WTC11 (cell line): ENCODE data around the gene DLG5. TPM values are rescaled to one million over a fixed set of nuclear protein-coding genes. Genes with fewer than 3 reads are reported as not detected.

Source experiments
- ATAC-seq: fragments of 200-7000 bp; cut with Tn5 transposase; 2 replicates; pipeline ENCODE4 v1.10.0; 2021; ENCODE audit warnings: mild to moderate bottlenecking, moderate library complexity
- CTCF ChIA-PET: fragments of 300-600 bp; sonication (Branson Sonifier 250); formaldehyde crosslinking; loops from one replicate; lab custom pipeline; 2021; ENCODE audit warnings: antibody characterized with exemption; lab: Charles Lee
- POLR2A ChIA-PET: fragments of 350-600 bp; sonication (Branson Sonifier 250); formaldehyde crosslinking; loops from one replicate; lab custom pipeline; 2021; ENCODE audit warnings: antibody characterized with exemption; lab: Charles Lee
- DNase-seq: peaks from one replicate; pipeline ENCODE4 v3.0.0; 2021; ENCODE audit warnings: low spot score
- H3K27ac Mint-ChIP-seq: 2 replicates; pipeline ENCODE4 v1.8.0; 2021; ENCODE audit warnings: mixed read lengths
- H3K27me3 Mint-ChIP-seq: 2 replicates; pipeline ENCODE4 v1.8.0; 2021; ENCODE audit warnings: low read depth, mild to moderate bottlenecking, moderate library complexity, mixed read lengths
- H3K36me3 Mint-ChIP-seq: 2 replicates; pipeline ENCODE4 v1.8.0; 2021; ENCODE audit warnings: mixed read lengths
- H3K4me1 Mint-ChIP-seq: 2 replicates; pipeline ENCODE4 v1.8.0; 2022; ENCODE audit warnings: mixed read lengths
- H3K4me3 Mint-ChIP-seq: 2 replicates; pipeline ENCODE4 v1.8.0; 2021; ENCODE audit warnings: mild to moderate bottlenecking, moderate library complexity, mixed read lengths
- H3K9me3 Mint-ChIP-seq: 2 replicates; pipeline ENCODE4 v1.8.0; 2021; ENCODE audit warnings: mixed read lengths
- HMGXB4 ChIP-seq: sonication (generic); formaldehyde crosslinking; IDR thresholded peaks from 2 replicates; pipeline ENCODE4 v1.8.1; 2023; ENCODE audit warnings: mild to moderate bottlenecking, moderate library complexity, missing genetic modification reagents
- MLX ChIP-seq: sonication (generic); formaldehyde crosslinking; IDR thresholded peaks from 2 replicates; pipeline ENCODE4 v1.8.1; 2023; ENCODE audit warnings: mild to moderate bottlenecking, missing genetic modification reagents, moderate library complexity
- RELA ChIP-seq: sonication (generic); formaldehyde crosslinking; IDR thresholded peaks from 2 replicates; pipeline ENCODE4 v1.8.1; 2022; ENCODE audit warnings: missing genetic modification reagents, mild to moderate bottlenecking, borderline replicate concordance
- ZNF121 ChIP-seq: sonication (generic); formaldehyde crosslinking; IDR thresholded peaks from 2 replicates; pipeline ENCODE4 v1.8.0; 2023; ENCODE audit warnings: missing genetic modification reagents
- ZNF138 ChIP-seq: sonication (generic); formaldehyde crosslinking; conservative IDR thresholded peaks from 2 replicates; pipeline ENCODE4 v1.8.1; 2022; ENCODE audit warnings: mild to moderate bottlenecking, moderate library complexity, missing genetic modification reagents
- ZNF219 ChIP-seq: sonication (generic); formaldehyde crosslinking; IDR thresholded peaks from 2 replicates; pipeline ENCODE4 v1.8.0; 2023; ENCODE audit warnings: missing genetic modification reagents, mild to moderate bottlenecking, borderline replicate concordance
- ZNF396 ChIP-seq: fragments of 250-450 bp; sonication (Bioruptor Pico); IDR thresholded peaks from 2 replicates; pipeline ENCODE4 v1.8.0; 2021; ENCODE audit warnings: mild to moderate bottlenecking, moderate library complexity, borderline replicate concordance
- ZNF425 ChIP-seq: fragments of 250-450 bp; sonication (Bioruptor Pico); conservative IDR thresholded peaks from 2 replicates; pipeline ENCODE4 v1.9.0; 2021; ENCODE audit warnings: mild to moderate bottlenecking
- total RNA-seq: library from RNA; stranded (reverse); gene quantifications from 3 replicates; pipeline ENCODE4 v1.2.3, GENCODE V29; 2021
- TF ChIP-seq, protein P1 (sequence below): sonication (generic); formaldehyde crosslinking; conservative IDR thresholded peaks from 2 replicates; pipeline ENCODE4 v1.8.1; 2022; ENCODE audit warnings: mild to moderate bottlenecking, missing genetic modification reagents

Gene DLG5
- total RNA-seq, 1 experiment from 2014 or later: 65.5 TPM

DNA sequence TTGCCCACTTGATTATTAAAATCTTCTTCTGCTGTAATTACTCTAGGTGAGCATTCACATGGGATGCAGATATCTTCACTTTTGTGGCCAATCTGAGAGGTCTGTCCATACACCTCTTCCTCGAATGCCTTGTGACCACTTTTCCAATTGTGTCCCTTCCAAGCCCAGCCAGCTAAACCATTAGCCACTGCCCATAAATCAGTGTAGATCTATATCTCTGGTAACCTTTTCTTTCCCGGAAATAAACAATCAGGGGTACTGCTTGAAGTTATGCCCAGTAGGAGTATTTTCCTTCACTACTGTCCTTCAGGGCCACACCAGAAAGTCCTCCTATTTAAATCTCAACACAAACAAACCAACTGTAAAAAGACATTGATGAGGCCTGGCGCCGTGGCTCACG lies 184.4 kb downstream of the DLG5 start (continued):
- TF ChIP-seq ZNF425 (CRISPR knock-in tag) (no peak), MLX (CRISPR knock-in tag) (no peak), RELA (no peak), ZNF219 (CRISPR knock-in tag) (no peak)
- TF ChIP-seq, all 79 proteins: peak for 0

DNA sequence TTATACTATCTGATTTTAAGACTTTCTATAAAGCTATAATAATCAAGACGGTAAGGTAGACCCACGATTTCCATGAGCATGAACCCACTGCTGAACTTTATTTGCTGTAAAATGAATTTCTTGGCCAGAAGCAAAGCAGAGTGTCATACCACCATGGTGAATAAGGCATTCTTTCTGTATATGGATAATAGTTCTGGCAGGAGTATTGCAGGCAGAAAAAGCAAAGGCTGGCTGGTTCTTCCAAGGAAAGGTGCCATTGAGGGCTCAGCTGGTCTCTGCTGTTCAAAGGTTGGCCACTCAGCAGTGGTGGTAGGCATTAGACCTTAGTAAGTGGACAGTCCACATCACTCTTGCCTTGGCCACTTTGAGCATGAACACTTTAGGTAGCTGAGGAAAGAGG lies 184.8 kb downstream of the DLG5 start:
- CTCF ChIA-PET: no interaction called here
- Mint-ChIP-seq H3K4me3 (no peak overlapping the region), H3K27me3 (peaks cover 2% of the 10 kb centered on the region; the same call in 1 of the 2 replicates), H3K36me3 (peaks cover 39% of the 10 kb centered on the region), H3K27ac (no peak overlapping the region), H3K4me1 (no peaks in the 10 kb centered on the region), H3K9me3 (peaks cover 42% of the 10 kb centered on the region)
- DNase-seq (no peak), ATAC-seq (no peak)
- TF ChIP-seq, protein P1, sequence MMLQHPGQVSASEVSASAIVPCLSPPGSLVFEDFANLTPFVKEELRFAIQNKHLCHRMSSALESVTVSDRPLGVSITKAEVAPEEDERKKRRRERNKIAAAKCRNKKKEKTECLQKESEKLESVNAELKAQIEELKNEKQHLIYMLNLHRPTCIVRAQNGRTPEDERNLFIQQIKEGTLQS (CRISPR knock-in tag): no peak
- TF ChIP-seq ZNF396 (no peak), HMGXB4 (CRISPR knock-in tag) (no peak), ZNF121 (CRISPR knock-in tag) (no peak), ZNF138 (CRISPR knock-in tag) (no peak)
- POLR2A ChIA-PET: no interaction called here

Other genes with a start within 250 kb of the DLG5 start
- gene POLR3A, start 102.8 kb upstream of the DLG5 start, total RNA-seq: 27.5 to 32.2 TPM (median 27.9 TPM) in 3 replicates
- 1,819 to 2,002 TPM (median 1,916 TPM) in 3 replicates for gene RPS24, start 107.1 kb upstream of the DLG5 start, total RNA-seq